Esophagus squamous epithelium (tissue), 5 donors: ENCODE measurements around the gene CRTAC1. TPM values are rescaled to one million over a fixed set of nuclear protein-coding genes. Genes with fewer than 3 reads are reported as not detected.

Experiments used
- DNase-seq: peaks from one replicate; lab custom pipeline; 2025; lab: John Stamatoyannopoulos, UW
- H3K27ac ChIP-seq, 4 donors: fragments of 200-600 bp; sonication (generic); one replicate each; pipeline ENCODE4 v1.5.1; 2016 to 2019; ENCODE audit warnings: mild to moderate bottlenecking in 1 of 4
- H3K27me3 ChIP-seq, 4 donors: fragments of 200-600 bp; sonication (generic); 1 replicate in 3 of 4; 2 replicates in 1 of 4; pipeline versions ENCODE4 v1.5.1 to v1.6.0; 2017 to 2021; ENCODE audit warnings: antibody characterized with exemption in 1 of 4
- H3K36me3 ChIP-seq, 3 donors: fragments of 200-600 bp; sonication (generic); one replicate each; pipeline ENCODE4 v1.5.1; 2016 to 2019
- H3K4me1 ChIP-seq, 3 donors: fragments of 200-600 bp; sonication (generic); one replicate each; pipeline ENCODE4 v1.5.1; 2017 to 2019
- H3K4me3 ChIP-seq, 4 donors: fragments of 200-600 bp; sonication (generic); 1 replicate in 3 of 4; 2 replicates in 1 of 4; pipeline ENCODE4 v1.5.1; 2016 to 2019; ENCODE audit warnings: mild to moderate bottlenecking in 2 of 4, moderate library complexity in 1 of 4
- H3K9me3 ChIP-seq, 3 donors: fragments of 200-600 bp; sonication (generic); one replicate each; pipeline ENCODE4 v1.5.1; 2016 to 2019
- POLR2A ChIP-seq, 4 donors: fragments of 450-650 bp; IDR thresholded peaks; one replicate each; pipeline ENCODE4 v1.6.1; 2017; ENCODE audit warnings: antibody characterized with exemption in 4 of 4, mild to moderate bottlenecking in 4 of 4, moderate library complexity in 3 of 4
- WGBS, 2 donors: methylation state at CpG; one replicate each; pipeline ENCODE4 v1.1.5; 2018; 5-methylcytosine and 5-hydroxymethylcytosine counted together
- intact Hi-C: fragments of 100-400 bp; cut with DNase I; formaldehyde crosslinking; loops from one replicate; pipeline ENCODE4 v1.15.0; 2022
- total RNA-seq, 4 donors: library from RNA; depleted of rRNA; stranded (reverse); fragments of >200 nt; gene quantifications; one replicate each; pipeline ENCODE4 v1.1.0, GENCODE V29; 2016
- TF ChIP-seq, protein P1 (sequence below), 6 experiments: fragments of 450-650 bp in 4 of 6; fragments of 200-600 bp in 2 of 6; sonication (generic) in 2 of 6; IDR thresholded peaks; one replicate each; pipeline ENCODE4 v1.5.1; 2016 to 2019; ENCODE audit warnings: antibody characterized with exemption in 6 of 6, mild to moderate bottlenecking in 4 of 6, moderate library complexity in 4 of 6
- donor health status: DM: yes; HTN: yes; CAD: no.

Gene CRTAC1
- total RNA-seq, 4 donors from 2014 or later, result 0.22 to 10.7 (median 2.5) TPM

DNA sequence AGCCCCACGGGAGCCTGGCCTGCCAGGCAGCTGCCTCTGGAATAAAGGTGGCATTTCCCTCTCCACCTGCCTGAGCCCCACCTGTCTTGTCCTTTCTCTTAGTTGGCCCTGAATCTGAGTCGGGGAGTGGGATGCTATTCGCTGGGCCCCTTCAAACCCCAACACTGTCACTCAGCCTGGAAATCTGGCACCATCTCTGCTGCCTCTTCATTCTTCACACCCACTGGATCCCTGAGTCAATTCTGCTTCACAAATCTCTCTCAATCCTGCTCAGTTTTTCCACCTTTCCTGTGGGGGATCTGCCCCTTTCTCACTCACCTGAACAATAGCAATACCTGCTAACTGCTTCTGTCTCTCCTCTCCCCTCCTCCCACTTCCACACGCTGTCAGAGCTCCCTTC, 10.6 kb downstream of the CRTAC1 start:
- H3K27ac ChIP-seq, result no peak overlapping the region
- intact Hi-C loops, result no loop called here
- no peak for DNase-seq
- TF ChIP-seq, protein P1, sequence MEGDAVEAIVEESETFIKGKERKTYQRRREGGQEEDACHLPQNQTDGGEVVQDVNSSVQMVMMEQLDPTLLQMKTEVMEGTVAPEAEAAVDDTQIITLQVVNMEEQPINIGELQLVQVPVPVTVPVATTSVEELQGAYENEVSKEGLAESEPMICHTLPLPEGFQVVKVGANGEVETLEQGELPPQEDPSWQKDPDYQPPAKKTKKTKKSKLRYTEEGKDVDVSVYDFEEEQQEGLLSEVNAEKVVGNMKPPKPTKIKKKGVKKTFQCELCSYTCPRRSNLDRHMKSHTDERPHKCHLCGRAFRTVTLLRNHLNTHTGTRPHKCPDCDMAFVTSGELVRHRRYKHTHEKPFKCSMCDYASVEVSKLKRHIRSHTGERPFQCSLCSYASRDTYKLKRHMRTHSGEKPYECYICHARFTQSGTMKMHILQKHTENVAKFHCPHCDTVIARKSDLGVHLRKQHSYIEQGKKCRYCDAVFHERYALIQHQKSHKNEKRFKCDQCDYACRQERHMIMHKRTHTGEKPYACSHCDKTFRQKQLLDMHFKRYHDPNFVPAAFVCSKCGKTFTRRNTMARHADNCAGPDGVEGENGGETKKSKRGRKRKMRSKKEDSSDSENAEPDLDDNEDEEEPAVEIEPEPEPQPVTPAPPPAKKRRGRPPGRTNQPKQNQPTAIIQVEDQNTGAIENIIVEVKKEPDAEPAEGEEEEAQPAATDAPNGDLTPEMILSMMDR (IDR thresholded peaks at IDR 0.05), result no peak
- no peak for TF ChIP-seq POLR2A (IDR thresholded peaks at IDR 0.05)
- H3K4me3 ChIP-seq, result no peak overlapping the region
- H3K36me3 ChIP-seq, result no peaks in the 10 kb centered on the region
- peaks cover 0 to 69% (median 0%) of the 10 kb centered on the region in 4 donors for H3K27me3 ChIP-seq
- no peaks in the 10 kb centered on the region for H3K9me3 ChIP-seq
- 56 to 71% methylated on average over 4 of the region's 4 CpGs for WGBS, 2 donors
- H3K4me1 ChIP-seq, result no peaks in the 10 kb centered on the region

DNA sequence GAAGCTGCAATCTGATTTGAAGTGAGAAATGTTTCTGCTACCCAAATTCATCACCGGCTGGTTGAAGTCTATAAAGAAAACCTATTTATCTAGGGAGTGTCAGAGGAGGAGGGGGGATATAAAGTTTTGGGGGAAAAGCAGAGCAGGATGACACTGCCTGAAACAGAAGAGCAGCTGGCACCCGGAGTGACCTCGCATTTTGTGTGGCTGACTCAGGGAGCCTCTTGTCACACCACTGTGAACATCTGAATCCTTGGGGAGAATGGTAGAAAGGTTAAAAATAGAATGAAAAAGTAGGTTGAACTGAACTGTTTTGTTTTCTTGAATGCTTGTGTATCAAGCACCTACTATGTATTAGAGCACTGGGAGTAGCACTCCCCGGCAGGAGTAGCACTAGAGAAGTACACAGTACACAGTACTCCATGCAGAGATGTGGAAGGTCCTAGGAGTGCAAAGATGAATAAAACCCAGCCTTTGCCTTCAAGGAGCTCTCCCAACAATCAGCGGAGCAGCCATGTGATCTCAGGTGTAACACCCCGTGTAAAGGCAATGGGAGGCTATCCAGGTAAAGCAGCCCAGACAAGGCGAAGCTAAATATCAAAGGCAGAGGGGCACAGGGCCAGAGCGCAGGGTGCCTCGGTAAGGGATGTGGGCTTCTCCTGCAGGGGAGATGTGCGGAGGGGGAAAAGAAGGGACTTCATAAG, 13.5 kb downstream of the CRTAC1 start:
- Histone ChIP-seq H3K4me1 (peaks cover 0 to 6% (median 2%) of the 10 kb centered on the region in 3 donors), H3K27ac (no peak overlapping the region), H3K4me3 (no peak overlapping the region), H3K36me3 (no peaks in the 10 kb centered on the region), H3K9me3 (no peaks in the 10 kb centered on the region), H3K27me3 (peaks cover 0 to 72% (median 0%) of the 10 kb centered on the region in 4 donors)
- no peak for TF ChIP-seq POLR2A (IDR thresholded peaks at IDR 0.05)
- TF ChIP-seq, protein P1 (IDR thresholded peaks at IDR 0.05), result no peak
- WGBS, 2 donors, result 77 to 85% methylated on average over 9 to 10 of the region's 10 CpGs
- intact Hi-C loops, result no loop called here
- no peak for DNase-seq

DNA sequence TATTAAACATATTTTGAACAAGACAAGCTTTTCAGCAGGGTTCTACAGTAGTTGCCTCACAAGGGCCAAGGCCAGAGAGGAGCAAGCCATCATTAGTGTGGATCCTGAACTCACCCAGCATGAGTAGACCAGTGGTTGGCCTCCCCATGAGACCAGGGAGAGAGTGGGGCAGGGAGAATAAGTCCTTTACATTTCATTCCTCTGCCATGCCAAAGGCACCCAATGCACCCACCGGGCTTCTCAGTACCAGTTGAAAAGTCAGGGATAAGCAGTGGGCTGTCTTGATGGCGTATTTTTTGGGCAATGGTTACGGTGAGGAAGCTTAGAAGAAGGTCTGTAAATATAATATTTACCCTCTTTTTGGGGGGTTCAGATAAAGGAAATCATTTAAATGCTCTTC, 16.6 kb downstream of the CRTAC1 start:
- no peak overlapping the region for H3K27ac ChIP-seq
- intact Hi-C loops, result no loop called here
- H3K27me3 ChIP-seq, result peaks cover 0 to 60% (median 0%) of the 10 kb centered on the region in 4 donors
- no peaks in the 10 kb centered on the region for H3K36me3 ChIP-seq
- DNase-seq, result no peak
- H3K4me3 ChIP-seq, result no peak overlapping the region
- WGBS, 2 donors, result 84 to 96% methylated on average over 2 to 3 of the region's 3 CpGs
- no peaks in the 10 kb centered on the region for H3K9me3 ChIP-seq
- TF ChIP-seq, protein P1 (IDR thresholded peaks at IDR 0.05), result no peak
- TF ChIP-seq POLR2A (IDR thresholded peaks at IDR 0.05), result no peak
- H3K4me1 ChIP-seq, result peaks cover 0 to 6% (median 3%) of the 10 kb centered on the region in 3 donors

DNA sequence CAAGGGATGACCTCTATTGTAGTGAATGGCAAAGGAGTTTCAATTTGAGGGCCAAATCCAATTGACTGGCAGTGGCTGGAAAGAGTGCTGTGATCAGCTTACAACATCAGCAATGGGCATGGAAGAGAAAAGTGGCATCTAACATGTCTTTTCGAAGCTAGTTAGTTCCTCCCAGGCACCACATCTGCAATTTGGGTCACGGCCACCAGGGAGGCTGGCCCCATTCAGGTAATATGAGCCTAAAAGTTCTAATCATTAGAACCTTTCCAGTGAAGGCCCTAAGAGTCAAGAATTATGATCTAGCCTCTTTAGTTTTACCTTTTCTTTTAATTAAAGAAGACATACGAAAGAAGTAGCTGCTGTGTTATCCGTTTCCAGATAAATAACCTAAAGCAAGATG, 17.3 kb downstream of the CRTAC1 start:
- intact Hi-C loops, result no loop called here
- no peak for DNase-seq
- H3K27ac ChIP-seq, result peak overlapping the region in 2 of 4 donors; percentile 16 to 27
- TF ChIP-seq, protein P1 (IDR thresholded peaks at IDR 0.05), result peak in 1 of 6 experiments; percentile 12
- TF ChIP-seq POLR2A (IDR thresholded peaks at IDR 0.05), result no peak
- H3K27me3 ChIP-seq, result peaks cover 0 to 65% (median 0%) of the 10 kb centered on the region in 4 donors
- H3K36me3 ChIP-seq, result no peaks in the 10 kb centered on the region
- H3K4me1 ChIP-seq, result peaks cover 0 to 6% (median 3%) of the 10 kb centered on the region in 3 donors
- WGBS, 2 donors, result 80 to 83% methylated on average over 4 of the region's 4 CpGs
- no peaks in the 10 kb centered on the region for H3K9me3 ChIP-seq
- no peak overlapping the region for H3K4me3 ChIP-seq

DNA sequence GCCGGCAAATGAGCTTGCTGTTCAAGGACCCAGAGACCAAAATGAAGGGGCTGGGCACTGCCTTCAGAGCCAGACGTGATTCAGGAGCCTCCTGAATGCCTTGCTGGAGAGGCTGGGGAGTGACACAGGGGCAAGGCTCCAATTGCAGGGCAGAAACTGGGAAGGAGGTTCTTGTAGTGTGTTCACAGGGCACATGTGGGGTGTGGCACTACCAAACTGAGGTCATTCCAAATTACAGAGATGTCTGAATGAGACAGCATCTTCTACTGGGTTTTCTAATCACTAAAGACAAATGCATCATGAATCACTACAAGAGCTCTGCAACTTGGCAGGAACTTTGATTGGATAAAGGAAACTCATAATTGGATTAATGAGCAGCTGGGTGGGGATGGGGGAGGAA, 17.8 kb downstream of the CRTAC1 start:
- Histone ChIP-seq H3K36me3 (no peaks in the 10 kb centered on the region), H3K4me3 (no peak overlapping the region), H3K27me3 (peaks cover 0 to 70% (median 0%) of the 10 kb centered on the region in 4 donors), H3K27ac (no peak overlapping the region), H3K4me1 (peaks cover 0 to 6% (median 3%) of the 10 kb centered on the region in 3 donors), H3K9me3 (no peaks in the 10 kb centered on the region)
- intact Hi-C loops, result no loop called here
- DNase-seq, result no peak
- TF ChIP-seq, protein P1 (IDR thresholded peaks at IDR 0.05), result no peak
- WGBS, 2 donors, result 31 to 40% methylated on average over 1 to 2 of the region's 2 CpGs
